ENCODE data around the gene OST4.

The OST4 gene

GRCh38 chr2:27041752-27042151 lies 29.7 kb downstream of the OST4 start:
- no peak for DNase-seq (ENCODE audit: low read depth in 2 of 2)
- no peak for TF ChIP-seq CTCF (IDR thresholded peaks at IDR 0.05; ENCODE audit: low read depth, low read length)
- H3K4me3 ChIP-seq (replicated peaks in 1 of 2; ENCODE audit: low read depth in 2 of 2, low read length in 2 of 2), result no peak overlapping the region

GRCh38 chr2:27040282-27040681 lies 31.2 kb downstream of the OST4 start:
- no peak for DNase-seq (ENCODE audit: low read depth in 2 of 2)
- no peak overlapping the region for H3K4me3 ChIP-seq (replicated peaks in 1 of 2; ENCODE audit: low read depth in 2 of 2, low read length in 2 of 2)

GRCh38 chr2:27039871-27040270 lies 31.6 kb downstream of the OST4 start:
- no peak overlapping the region for H3K4me3 ChIP-seq (replicated peaks in 1 of 2; ENCODE audit: low read depth in 2 of 2, low read length in 2 of 2)
- DNase-seq (ENCODE audit: low read depth in 2 of 2), result no peak
- TF ChIP-seq CTCF (IDR thresholded peaks at IDR 0.05; ENCODE audit: low read depth, low read length), result no peak

More at GRCh38 chr2:27040282-27040681, 31.2 kb downstream of the OST4 start:
- no peak for TF ChIP-seq CTCF (IDR thresholded peaks at IDR 0.05; ENCODE audit: low read depth, low read length)

- DNase-seq (ENCODE audit: low read depth in 2 of 2), result no peak
- no peak overlapping the region for H3K4me3 ChIP-seq (replicated peaks in 1 of 2; ENCODE audit: low read depth in 2 of 2, low read length in 2 of 2)
- TF ChIP-seq CTCF (IDR thresholded peaks at IDR 0.05; ENCODE audit: low read depth, low read length), result no peak
These were observed 32.0 kb downstream of the OST4 start for GRCh38 chr2:27039426-27039825.

- no peak for DNase-seq (ENCODE audit: low read depth in 2 of 2)
- TF ChIP-seq CTCF (IDR thresholded peaks at IDR 0.05; ENCODE audit: low read depth, low read length), result no peak
- no peak overlapping the region for H3K4me3 ChIP-seq (replicated peaks in 1 of 2; ENCODE audit: low read depth in 2 of 2, low read length in 2 of 2)
These were observed 32.7 kb downstream of the OST4 start for GRCh38 chr2:27038631-27039339.

GRCh38 chr2:27038012-27038411 lies 33.4 kb downstream of the OST4 start:
- no peak for DNase-seq (ENCODE audit: low read depth in 2 of 2)
- no peak for TF ChIP-seq CTCF (IDR thresholded peaks at IDR 0.05; ENCODE audit: low read depth, low read length)
- no peak overlapping the region for H3K4me3 ChIP-seq (replicated peaks in 1 of 2; ENCODE audit: low read depth in 2 of 2, low read length in 2 of 2)

All from cardiac fibroblast (primary cell).